Retinal pigment epithelial cell (primary cell): ENCODE results near the gene SLC24A4.

Experiments used
- DNase-seq: peaks from one replicate; pipeline ENCODE4 v3.0.0-alpha.2; 2010; ENCODE audit warnings: low read depth
- H3K4me3 ChIP-seq: 2 replicates; pipeline ENCODE4 v1.5.1; 2011; ENCODE audit warnings: mild to moderate bottlenecking, low read length, control low read depth, moderate library complexity
- TF ChIP-seq, protein P1 (sequence below): conservative IDR thresholded peaks from 2 replicates; pipeline ENCODE4 v1.5.1; 2011; ENCODE audit warnings: low read depth, low read length, control low read depth, inconsistent platforms

The SLC24A4 gene

DNA sequence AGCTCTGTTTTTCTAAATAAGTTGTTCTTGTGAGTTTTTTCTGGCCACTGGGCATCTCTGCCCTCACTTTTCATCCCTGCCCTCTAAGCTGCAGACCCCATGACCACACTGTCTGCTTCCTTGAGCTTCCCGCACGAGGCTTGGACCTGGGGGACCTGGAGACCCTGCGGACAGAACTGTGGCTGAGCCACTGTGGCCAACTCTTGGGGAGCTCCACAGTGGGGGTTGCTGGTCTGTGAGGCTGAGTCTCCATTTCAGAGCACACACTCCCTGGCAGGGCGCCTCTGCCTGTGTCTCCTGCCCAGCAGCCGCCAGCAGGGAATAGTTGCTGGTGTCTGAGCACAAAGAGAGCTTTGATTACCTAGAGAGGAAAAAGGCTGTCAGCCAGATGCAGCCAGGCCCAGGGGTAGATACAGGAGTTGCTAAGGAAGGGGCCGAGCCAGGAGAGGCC lies 177.6 kb downstream of the SLC24A4 start:
- no peak overlapping the region for H3K4me3 ChIP-seq
- no peak for DNase-seq
- TF ChIP-seq, protein P1, sequence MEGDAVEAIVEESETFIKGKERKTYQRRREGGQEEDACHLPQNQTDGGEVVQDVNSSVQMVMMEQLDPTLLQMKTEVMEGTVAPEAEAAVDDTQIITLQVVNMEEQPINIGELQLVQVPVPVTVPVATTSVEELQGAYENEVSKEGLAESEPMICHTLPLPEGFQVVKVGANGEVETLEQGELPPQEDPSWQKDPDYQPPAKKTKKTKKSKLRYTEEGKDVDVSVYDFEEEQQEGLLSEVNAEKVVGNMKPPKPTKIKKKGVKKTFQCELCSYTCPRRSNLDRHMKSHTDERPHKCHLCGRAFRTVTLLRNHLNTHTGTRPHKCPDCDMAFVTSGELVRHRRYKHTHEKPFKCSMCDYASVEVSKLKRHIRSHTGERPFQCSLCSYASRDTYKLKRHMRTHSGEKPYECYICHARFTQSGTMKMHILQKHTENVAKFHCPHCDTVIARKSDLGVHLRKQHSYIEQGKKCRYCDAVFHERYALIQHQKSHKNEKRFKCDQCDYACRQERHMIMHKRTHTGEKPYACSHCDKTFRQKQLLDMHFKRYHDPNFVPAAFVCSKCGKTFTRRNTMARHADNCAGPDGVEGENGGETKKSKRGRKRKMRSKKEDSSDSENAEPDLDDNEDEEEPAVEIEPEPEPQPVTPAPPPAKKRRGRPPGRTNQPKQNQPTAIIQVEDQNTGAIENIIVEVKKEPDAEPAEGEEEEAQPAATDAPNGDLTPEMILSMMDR, result no peak

DNA sequence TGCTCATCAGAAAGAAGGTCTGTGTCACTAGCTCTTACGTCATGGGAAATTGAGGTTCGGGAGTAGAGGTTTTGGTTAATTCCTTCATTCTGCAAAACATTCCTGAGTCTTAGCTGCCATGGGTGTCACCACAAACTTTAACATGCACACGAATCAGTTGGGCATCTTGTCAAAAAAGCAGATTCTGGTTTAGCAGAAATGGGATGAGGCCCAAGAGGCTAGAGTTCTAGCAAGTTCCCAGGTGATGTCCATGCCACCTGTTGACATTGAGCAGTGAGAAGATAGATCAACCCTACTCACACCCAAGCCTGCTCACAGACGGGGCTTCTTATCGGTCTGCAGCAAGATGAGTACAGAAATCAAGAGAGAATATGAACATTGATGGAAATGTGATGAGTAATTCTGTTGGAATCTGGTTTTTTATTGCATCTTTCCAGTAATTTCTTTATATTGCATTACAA lies 179.0 kb downstream of the SLC24A4 start:
- TF ChIP-seq, protein P1, result no peak
- DNase-seq, result no peak
- no peak overlapping the region for H3K4me3 ChIP-seq

DNA sequence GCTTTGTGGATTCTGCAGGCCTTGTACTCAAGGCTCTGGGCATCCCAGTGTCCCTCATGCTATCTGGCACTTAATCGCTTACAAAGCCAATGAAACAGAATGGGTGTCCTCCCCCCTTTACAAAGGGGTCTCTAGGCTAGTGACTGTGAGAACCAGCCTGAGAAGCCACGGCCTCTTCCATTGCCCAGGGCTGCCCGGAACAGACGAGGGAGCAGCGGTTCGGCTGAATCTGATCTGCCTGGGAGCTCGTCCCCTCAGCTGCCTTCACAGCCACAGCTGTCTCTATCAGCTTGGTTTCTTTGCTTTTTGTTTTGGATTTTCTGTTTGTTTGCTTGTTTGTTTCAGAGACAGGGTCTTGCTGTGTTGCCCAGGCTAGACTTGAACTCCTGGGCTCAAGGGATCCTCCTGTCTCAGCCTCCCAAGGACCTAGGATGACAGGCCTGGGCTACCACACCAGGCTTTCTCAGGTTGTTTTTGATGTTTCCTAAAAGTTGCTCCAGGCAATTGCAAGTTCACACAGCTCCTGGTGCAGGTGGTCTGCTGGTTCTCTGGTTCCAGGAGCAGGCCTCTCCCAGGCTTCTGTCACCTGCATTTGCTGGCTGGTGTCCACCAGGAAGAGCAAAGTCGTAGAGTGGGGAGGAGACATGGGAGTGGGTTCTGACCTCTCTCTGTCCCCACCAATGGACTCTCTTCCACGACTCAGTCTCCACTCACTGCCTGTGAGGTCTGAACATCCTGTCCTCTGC lies 179.7 kb downstream of the SLC24A4 start:
- H3K4me3 ChIP-seq, result no peak overlapping the region
- TF ChIP-seq, protein P1, result no peak
- no peak for DNase-seq

DNA sequence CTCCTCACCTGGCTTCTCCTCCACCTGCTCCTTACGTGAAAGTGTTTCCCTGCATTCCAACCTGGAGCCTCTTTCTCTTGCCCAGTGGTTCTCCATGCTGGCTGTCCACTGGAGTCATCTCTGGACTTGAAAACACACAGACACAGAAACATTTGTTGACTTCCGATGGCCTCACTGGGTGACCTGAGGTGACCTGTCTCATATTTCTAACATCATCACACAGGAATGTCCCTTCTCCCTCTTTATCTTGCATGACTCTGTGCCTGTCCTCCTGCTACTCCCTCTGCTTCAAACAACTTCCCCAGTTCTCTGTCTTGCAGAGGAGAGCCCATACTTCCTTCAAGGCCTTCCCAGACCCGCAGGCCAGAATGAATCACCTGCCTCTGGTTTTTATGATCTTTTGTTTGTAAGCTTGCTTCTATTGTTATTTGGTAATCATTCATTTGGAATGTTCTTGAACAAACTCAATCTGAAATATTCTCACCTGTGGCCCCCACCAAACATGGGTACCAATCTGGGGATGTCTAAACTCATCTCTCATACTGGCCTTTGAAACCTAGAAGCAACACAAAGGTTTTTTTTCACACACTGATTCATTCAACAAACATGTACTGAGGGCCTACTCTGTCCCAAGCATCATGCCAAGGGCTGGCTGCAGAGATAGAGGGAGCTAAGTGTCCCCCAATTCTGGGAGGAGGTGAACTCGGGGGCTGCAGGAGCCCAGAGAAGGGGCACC lies 181.0 kb downstream of the SLC24A4 start:
- TF ChIP-seq, protein P1, result no peak
- DNase-seq, result no peak
- H3K4me3 ChIP-seq, result no peak overlapping the region

DNA sequence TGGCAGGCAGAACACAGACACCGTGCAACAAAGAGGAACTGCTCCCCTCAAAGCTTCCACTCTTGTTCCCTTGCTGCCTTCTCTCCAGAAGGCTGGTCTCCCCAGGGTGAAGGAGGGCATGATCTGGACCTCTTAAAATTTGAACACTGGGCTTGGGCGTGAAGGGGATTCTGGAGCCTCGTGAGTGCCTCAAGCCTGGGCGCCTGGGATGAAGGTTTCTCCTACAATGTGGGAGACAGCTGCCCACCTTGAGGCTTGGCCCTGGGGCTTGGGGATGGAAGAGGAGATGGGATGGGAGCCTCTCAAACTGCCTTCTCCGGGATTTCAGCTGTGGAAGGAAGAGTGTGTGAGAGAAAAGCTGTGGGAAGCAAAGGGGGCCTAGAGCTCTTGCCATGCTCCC lies 182.9 kb downstream of the SLC24A4 start:
- TF ChIP-seq, protein P1, result no peak
- DNase-seq, result no peak
- no peak overlapping the region for H3K4me3 ChIP-seq

DNA sequence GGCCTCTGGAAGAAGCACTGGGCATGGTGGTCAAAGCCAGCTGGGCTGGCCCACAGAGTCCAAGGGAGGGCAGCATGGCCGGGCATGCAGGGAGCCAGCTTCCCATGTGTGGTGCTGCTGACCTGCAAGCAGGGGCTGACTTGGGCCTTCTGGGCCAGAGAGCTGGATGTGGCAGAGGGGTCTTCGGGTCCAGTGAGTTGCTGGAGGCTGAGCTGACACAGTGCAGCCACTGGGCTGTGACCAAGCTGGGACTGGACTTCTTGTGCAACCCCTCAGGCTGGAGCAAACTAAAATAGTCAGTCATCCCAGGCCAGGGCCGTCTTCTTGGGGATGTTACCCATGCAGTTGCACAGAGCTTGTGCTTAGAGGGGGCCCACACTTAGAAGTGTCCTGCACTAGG lies 183.3 kb downstream of the SLC24A4 start:
- TF ChIP-seq, protein P1, result no peak
- DNase-seq, result no peak
- no peak overlapping the region for H3K4me3 ChIP-seq
